Fibroblast of the aortic adventitia (primary cell): ENCODE measurements around the gene TMPRSS11F. TPM values are rescaled to one million over a fixed set of nuclear protein-coding genes. Genes with fewer than 3 reads are reported as not detected.
"Not testable (repeated sequence)": the region's sequence is repeated elsewhere in the genome, so short reads cannot be mapped to it uniquely, and the experiment has no call there.

Experiments
- DNase-seq: peaks from one replicate; pipeline ENCODE4 v3.0.0-alpha.2; 2010; ENCODE audit warnings: low read depth
- H3K4me3 ChIP-seq: 2 replicates; pipeline ENCODE4 v1.5.1; 2011; ENCODE audit warnings: low read depth, mild to moderate bottlenecking, control low read depth, low read length, moderate library complexity
- CTCF ChIP-seq: IDR thresholded peaks from 2 replicates; pipeline ENCODE4 v1.5.1; 2011; ENCODE audit warnings: mild to moderate bottlenecking, low read length, control low read depth, inconsistent platforms; ENCODE audit not compliant: insufficient read depth
- total RNA-seq: library from RNA; depleted of rRNA; stranded (reverse); fragments of >200 nt; gene quantifications from 2 replicates; pipeline ENCODE4 v1.2.3, GENCODE V29; 2012; ENCODE audit warnings: low replicate concordance

TMPRSS11F gene
- not detected in 2 replicates for total RNA-seq

- no peak within 1 kb of the TSS for H3K4me3 ChIP-seq
- no peak for DNase-seq
- no peak for TF ChIP-seq CTCF
These were observed at the start of gene TMPRSS11F for GRCh38 chr4:68129793-68130192. TMPRSS11F (minus strand) TSS chr4:68129869; CDS start chr4:68129820, 49 bp downstream.

- no peak overlapping the region for H3K4me3 ChIP-seq
- DNase-seq: no peak
- TF ChIP-seq CTCF: no peak
These were observed 47.2 kb upstream of the TMPRSS11F start for GRCh38 chr4:68176904-68177303.

- no peak for DNase-seq
- TF ChIP-seq CTCF: no peak
- no peak overlapping the region for H3K4me3 ChIP-seq
These were observed 46.8 kb upstream of the TMPRSS11F start for GRCh38 chr4:68176500-68176899.

- peak; percentile 75 for DNase-seq
- TF ChIP-seq CTCF: peak; percentile 76
These were observed 46.0 kb upstream of the TMPRSS11F start for GRCh38 chr4:68175562-68176155.

GRCh38 chr4:68174389-68174788 is 44.7 kb upstream of the TMPRSS11F start:
- not testable (repeated sequence) for DNase-seq, H3K4me3 ChIP-seq

More at GRCh38 chr4:68175562-68176155, 46.0 kb upstream of the TMPRSS11F start:
- no peak overlapping the region for H3K4me3 ChIP-seq

- not testable (repeated sequence) for DNase-seq
These were observed 42.5 kb upstream of the TMPRSS11F start for GRCh38 chr4:68172147-68172546.

GRCh38 chr4:68167706-68168105 is 38.0 kb upstream of the TMPRSS11F start:
- no peak for DNase-seq
- TF ChIP-seq CTCF: no peak
- H3K4me3 ChIP-seq: no peak overlapping the region

More at GRCh38 chr4:68172147-68172546, 42.5 kb upstream of the TMPRSS11F start:
- H3K4me3 ChIP-seq: not testable (repeated sequence)

GRCh38 chr4:68167166-68167565 is 37.5 kb upstream of the TMPRSS11F start:
- DNase-seq: no peak
- H3K4me3 ChIP-seq: no peak overlapping the region
- no peak for TF ChIP-seq CTCF
